HG03045 (cell line): ENCODE measurements around the gene TXNRD1.
"Not testable (repeated sequence)": the region's sequence is repeated elsewhere in the genome, so short reads cannot be mapped to it uniquely, and the experiment has no call there.

Source experiments
- ATAC-seq: cut with Tn5 transposase; IDR thresholded peaks from one replicate; pipeline ENCODE4 v1.9.1; 2021; ENCODE audit warnings: mild to moderate bottlenecking, moderate library complexity; ENCODE audit not compliant: unreplicated experiment

TXNRD1 gene

GRCh38 chr12:104190641-104191176, 24.9 kb upstream of the TXNRD1 start:
- ATAC-seq: no peak

- ATAC-seq: no peak
These were observed 18.3 kb upstream of the TXNRD1 start for GRCh38 chr12:104197264-104197663.

GRCh38 chr12:104199964-104200363, 15.6 kb upstream of the TXNRD1 start:
- ATAC-seq: no peak

DNA sequence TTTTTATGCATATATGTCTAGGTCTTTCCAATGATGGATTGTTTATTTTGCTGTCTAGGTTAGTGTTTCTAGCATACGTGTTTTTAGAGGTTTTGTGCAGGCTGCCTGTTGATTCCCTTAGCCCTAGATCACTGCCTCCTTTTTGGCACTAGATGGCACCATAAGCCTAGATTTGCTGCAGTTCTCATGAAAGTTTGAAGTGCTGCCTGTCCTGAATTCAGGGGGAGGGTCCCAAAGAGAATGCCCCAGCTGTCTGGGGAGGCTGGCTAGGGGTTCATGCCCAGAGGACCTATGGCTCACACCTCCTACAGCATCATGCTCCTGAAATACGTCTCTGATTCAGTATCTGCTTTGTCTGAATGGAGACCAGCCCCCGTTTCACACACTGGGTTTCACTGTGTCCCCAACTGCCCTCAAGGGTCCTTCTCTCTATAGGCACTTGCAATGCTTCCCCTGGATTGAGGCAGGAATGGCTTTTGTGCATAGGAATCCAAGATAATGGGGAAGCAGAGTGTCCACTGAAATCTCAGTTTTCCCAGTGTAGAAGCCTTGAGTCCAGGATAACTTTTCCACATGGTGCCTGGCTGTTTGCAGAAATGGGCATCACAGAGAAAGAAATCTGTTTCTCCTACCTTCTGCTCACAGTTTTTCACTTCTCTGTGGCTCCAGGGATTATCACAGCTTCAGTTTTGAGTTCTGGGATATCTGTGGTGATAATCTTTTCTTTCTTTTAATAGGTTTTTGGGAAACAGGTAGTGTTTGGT, 14.2 kb upstream of the TXNRD1 start:
- no peak for ATAC-seq

DNA sequence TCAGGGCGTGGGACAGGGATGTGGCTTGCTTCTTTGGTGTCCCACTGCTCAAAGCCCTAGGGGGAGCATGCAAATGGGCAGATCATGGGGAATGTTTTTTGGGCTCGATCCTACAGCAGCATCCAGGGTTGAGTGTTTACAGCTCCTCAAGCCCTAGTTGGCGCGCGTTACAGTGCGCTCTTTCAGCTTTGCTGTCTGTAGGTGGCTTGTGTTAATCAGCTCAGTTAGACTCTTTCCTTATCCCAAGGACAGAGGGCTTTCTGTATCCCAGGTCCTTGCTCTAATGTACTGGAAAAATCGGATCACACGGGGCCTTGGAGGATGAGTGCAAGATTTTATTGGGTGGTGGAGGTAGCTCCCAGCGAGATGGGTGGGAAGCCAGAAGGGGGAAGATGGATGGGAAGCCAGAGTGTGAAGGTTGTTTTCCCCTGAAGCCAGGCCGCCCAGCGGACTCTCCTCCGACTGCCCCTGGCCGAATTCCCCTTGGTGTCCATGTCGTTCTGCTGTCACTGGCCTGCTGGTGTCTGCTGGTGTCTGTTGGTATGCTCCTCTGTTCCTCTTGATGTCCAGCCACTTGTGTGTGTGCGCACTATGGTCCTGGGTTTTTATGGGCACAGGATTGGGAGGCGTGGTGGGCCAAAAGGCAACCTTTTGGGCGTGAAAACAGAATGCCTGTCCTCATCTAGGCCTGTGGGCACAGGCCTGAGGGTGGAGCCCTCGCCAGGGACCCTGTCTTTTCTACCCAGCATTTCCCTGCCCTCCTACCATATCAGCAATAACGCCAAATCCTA, 10.7 kb upstream of the TXNRD1 start:
- ATAC-seq: no peak

DNA sequence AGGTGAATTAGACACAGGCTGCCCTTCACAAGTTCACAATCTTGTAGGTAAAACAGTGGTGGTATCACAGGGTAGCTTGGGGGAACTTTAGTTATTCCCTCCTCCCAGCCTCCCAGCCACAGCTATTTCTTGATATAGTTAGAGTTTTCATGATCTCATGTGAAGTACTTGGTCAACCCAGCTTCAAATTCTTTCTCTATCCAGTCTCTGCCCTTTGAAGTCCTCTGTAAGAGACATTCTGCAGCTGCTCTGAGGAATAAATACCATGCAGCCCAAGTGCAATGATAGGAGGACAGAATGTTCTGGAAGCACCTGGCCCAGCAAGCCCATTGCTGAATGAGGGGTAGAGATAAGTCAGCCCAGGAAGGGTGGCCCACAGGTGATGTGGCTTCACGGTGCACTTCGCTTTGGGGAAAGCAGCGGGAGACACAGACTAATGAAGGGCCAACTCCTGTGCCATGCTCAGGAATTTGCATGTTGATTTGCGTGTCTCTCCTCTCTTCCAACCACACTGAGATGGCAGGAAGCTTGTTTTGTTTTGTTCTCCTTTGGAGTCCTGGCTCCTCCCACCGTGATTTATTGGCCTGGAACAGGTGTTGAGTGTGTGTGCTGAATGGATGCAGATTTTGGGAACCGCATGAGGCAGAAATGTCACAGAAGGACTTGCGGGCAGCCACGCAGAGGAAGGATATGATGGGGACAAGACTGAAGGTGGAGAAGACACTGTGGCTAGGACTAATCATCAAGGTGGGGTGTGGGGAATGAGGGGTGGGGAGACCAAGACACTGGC, 8.0 kb upstream of the TXNRD1 start:
- ATAC-seq: no peak

DNA sequence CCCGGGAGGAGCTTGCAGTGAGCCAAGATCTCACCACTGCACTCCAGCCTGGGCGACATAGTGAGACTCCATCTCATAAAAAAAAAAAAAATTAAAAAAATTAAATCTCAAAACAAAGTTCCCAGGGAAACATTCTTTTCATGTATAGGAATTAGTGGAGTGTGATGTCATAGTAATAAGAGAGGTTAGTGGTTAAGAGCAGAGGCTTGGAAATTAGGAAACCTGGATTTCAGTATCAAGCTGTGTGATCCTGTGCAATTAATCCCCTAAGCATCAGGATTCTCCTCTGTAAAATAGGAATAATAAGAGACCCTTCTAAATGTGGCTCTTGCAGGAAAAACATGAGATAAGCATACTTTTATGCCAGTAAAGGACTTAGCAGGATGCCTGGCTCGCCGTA, 3.1 kb upstream of the TXNRD1 start:
- ATAC-seq: no peak

DNA sequence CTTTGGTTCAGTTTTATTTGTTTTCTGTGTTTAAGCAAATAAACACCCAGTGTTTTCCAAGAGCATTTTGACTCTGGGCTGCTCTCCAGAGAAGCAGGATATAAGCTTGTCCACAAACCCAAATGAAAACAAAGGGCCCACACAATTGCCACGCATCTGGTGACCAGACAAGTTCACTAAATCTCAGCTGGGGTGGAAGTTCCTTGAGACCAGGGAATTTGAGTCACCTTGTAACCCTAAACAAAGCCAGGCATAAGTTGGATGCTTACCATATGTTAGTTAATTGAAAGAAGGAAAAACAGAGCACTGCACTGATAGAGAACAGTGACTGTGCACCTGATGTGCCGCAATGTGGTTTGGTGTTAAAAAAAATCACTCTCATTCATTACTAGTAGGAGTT, 1.6 kb upstream of the TXNRD1 start:
- ATAC-seq: no peak

GRCh38 chr12:104216521-104216924, 944 bp downstream of the TXNRD1 start:
- ATAC-seq: no peak

DNA sequence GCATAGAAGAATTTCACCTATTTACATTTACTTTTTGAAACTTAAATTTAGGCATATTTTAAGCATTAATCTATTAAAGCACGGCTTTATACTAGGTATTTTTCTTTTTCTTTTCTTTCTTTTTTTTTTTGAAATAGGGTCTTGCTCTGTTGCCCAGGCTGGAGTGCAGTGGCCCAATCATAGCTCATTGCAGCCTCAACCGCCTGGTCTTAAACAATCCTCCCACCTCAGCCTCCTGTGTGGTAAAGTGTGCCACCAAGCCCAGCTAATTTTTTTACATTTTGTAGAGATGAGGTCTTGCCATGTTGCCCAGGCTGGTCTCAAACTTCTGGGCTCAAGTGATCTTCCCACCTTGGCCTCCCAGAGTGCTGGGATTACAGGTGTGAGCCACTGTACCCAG, 2.9 kb downstream of the TXNRD1 start:
- not testable (repeated sequence) for ATAC-seq

- ATAC-seq: no peak
These were observed 3.4 kb downstream of the TXNRD1 start for GRCh38 chr12:104218935-104219334.

GRCh38 chr12:104219361-104219892, 3.8 kb downstream of the TXNRD1 start:
- ATAC-seq: no peak

DNA sequence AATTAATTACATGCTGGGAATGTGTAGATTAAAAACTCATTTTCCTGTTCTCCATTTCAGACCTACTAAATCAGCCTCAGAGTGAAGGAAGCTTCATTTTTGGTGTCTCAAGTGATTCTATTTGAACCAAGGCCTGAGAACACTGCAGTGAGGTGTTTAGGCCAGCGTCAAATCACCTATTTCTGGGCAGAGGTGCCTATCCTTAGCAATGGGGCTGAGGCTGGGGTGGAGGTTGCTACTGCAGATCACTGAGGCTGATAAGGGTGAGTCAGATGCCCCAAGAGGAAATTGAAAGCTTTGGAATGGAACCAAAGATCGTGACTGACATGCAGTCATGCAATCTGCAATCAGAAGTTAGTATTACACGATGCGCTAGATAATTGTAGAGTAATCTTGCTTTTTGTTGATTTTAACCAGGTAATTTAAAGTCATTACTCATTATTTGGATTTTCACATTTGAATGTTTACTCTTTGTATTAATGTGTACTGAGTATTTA, 4.4 kb downstream of the TXNRD1 start:
- no peak for ATAC-seq

GRCh38 chr12:104220931-104221330, 5.4 kb downstream of the TXNRD1 start:
- ATAC-seq: no peak

GRCh38 chr12:104222976-104223375, 7.4 kb downstream of the TXNRD1 start:
- no peak for ATAC-seq

- no peak for ATAC-seq
These were observed 8.1 kb downstream of the TXNRD1 start for GRCh38 chr12:104223712-104224111.

DNA sequence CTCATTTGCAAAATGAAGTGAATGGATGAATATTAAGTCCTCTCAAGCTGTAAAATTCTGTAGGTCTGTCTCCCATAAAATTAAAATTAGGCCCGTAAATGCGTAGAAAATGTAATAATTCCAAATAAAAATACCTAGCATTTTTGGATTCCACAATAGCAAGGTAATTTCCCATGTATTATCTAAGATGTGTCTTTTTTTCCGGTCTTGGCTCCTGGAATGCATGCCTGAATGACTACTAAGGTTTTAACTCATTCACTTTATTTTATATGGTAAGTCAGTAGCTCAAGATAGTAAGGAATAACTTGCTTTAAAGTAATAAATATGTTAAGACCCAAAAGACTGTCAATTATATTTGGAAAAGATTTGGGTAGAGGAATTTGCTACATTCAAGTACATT, 11.1 kb downstream of the TXNRD1 start:
- ATAC-seq: no peak

DNA sequence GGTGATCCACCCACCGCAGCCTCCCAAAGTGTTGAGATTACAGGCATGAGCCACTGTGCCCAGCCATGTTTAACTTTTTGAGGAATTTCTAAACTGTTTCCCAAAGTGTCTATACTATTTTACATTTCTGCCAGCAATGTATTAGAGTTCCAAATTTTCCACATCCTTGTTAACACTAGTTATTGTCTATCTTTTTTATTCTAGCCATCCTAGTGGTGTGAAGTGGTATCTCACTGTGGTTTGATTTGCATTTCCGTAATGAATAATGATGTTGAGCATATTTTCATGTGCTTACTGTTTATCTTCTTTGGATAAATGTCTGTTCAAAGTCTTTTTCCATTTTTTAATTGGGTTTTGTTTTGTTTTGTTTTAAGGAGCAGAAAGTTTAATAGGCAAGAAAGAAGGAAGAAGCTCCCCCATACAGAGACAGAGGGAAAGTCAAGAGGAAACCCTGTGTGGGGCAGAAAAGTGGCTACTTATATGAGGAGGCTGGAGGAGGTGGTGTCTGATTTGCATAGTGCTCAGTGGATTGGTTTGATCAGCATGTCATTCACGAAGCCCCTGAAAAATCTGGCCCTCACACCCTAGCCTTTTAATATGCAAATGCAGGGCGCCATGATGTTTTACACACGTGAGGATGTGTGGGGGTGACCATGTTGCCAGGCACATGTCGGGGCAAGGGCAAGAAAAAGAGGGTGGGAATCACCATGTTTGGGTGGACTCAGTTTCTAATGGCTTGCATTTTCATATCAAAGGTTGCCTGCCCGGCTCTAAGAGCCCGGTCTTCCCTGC, 14.9 kb downstream of the TXNRD1 start:
- ATAC-seq: no peak

- no peak for ATAC-seq
These were observed 17.2 kb downstream of the TXNRD1 start for GRCh38 chr12:104232609-104233280.
